Skeletal muscle tissue (tissue), 4 donors: Measurements from ENCODE around the gene CYP2D6. TPM values are rescaled to one million over a fixed set of nuclear protein-coding genes. Genes with fewer than 3 reads are reported as not detected.

Experiments
- H3K27ac ChIP-seq: one replicate; pipeline ENCODE4 v1.7.0; 2013; ENCODE audit warnings: mild to moderate bottlenecking, low read depth, low read length, inconsistent platforms
- H3K27me3 ChIP-seq, 3 donors: one replicate each; pipeline ENCODE4 v1.7.0; 2013; ENCODE audit warnings: low read length in 3 of 3; ENCODE audit not compliant: control insufficient read depth in 3 of 3, insufficient read depth in 3 of 3
- H3K36me3 ChIP-seq, 3 donors: one replicate each; pipeline ENCODE4 v1.7.0; 2013; ENCODE audit warnings: low read length in 3 of 3; ENCODE audit not compliant: control insufficient read depth in 3 of 3, insufficient read depth in 3 of 3
- H3K4me1 ChIP-seq, 3 donors: one replicate each; pipeline ENCODE4 v1.7.0; 2013; ENCODE audit warnings: low read length in 3 of 3, mild to moderate bottlenecking in 3 of 3; ENCODE audit not compliant: control insufficient read depth in 3 of 3, insufficient read depth in 3 of 3
- H3K4me3 ChIP-seq, 3 donors: one replicate each; pipeline ENCODE4 v1.7.0; 2013; ENCODE audit warnings: low read length in 3 of 3
- H3K9ac ChIP-seq, 3 donors: one replicate each; pipeline ENCODE4 v1.7.0; 2013; ENCODE audit warnings: low read length in 3 of 3, mild to moderate bottlenecking in 3 of 3, moderate library complexity in 2 of 3, low read depth in 1 of 3
- H3K9me3 ChIP-seq, 3 donors: one replicate each; pipeline ENCODE4 v1.7.0; 2013; ENCODE audit warnings: low read length in 3 of 3; ENCODE audit not compliant: control insufficient read depth in 3 of 3
- total RNA-seq: library from RNA; depleted of rRNA; stranded (reverse); fragments of >200 nt; gene quantifications from one replicate; pipeline ENCODE4 v1.2.3, GENCODE V29; 2014
- donor health status: Osteomylitis.

The CYP2D6 gene
- total RNA-seq, 1 donor from 2014 or later: not detected

GRCh38 chr22:42086051-42086450 lies 44.6 kb downstream of the CYP2D6 start:
- H3K27ac ChIP-seq: peak overlapping the region; percentile 8
- no peak overlapping the region for H3K9ac ChIP-seq
- H3K36me3 ChIP-seq: peaks cover 39 to 50% (median 44%) of the 10 kb centered on the region in 3 donors
- no peaks in the 10 kb centered on the region for H3K9me3 ChIP-seq
- no peak overlapping the region for H3K4me3 ChIP-seq
- H3K27me3 ChIP-seq: no peaks in the 10 kb centered on the region
- H3K4me1 ChIP-seq: peaks cover 18 to 45% (median 21%) of the 10 kb centered on the region in 3 donors

GRCh38 chr22:42084874-42085273 lies 45.7 kb downstream of the CYP2D6 start:
- H3K4me1 ChIP-seq: peaks cover 23 to 48% (median 26%) of the 10 kb centered on the region in 3 donors
- H3K27ac ChIP-seq: no peak overlapping the region
- no peaks in the 10 kb centered on the region for H3K9me3 ChIP-seq
- peaks cover 39 to 50% (median 44%) of the 10 kb centered on the region in 3 donors for H3K36me3 ChIP-seq
- H3K4me3 ChIP-seq: no peak overlapping the region
- H3K9ac ChIP-seq: no peak overlapping the region
- no peaks in the 10 kb centered on the region for H3K27me3 ChIP-seq

- peaks cover 33 to 50% (median 42%) of the 10 kb centered on the region in 3 donors for H3K36me3 ChIP-seq
- no peak overlapping the region for H3K27ac ChIP-seq
- H3K9ac ChIP-seq: no peak overlapping the region
- H3K4me1 ChIP-seq: peaks cover 25 to 47% (median 28%) of the 10 kb centered on the region in 3 donors
- H3K4me3 ChIP-seq: no peak overlapping the region
- no peaks in the 10 kb centered on the region for H3K9me3 ChIP-seq
- no peaks in the 10 kb centered on the region for H3K27me3 ChIP-seq
Measured at GRCh38 chr22:42083119-42083518, 47.5 kb downstream of the CYP2D6 start.

DNA sequence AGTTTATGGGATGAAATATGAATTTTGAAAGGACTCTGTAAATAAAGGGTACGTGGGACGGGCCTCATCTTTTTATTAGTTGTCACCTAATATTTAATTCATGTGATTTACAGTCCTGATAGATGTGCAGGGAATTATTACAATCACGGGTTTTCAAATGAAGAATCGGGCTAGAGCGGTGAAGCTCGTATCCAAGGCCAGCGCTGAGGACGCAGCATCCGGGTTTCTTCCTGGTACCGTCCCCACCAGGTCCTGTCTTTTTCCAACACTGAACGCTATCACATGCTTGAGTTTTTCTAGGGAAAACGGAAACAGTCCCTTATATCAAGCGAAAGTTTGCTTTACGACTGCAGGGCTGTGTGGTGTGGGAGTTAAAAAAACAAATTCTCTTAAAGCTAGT lies 50.3 kb downstream of the CYP2D6 start:
- Histone ChIP-seq H3K36me3 (peaks cover 24 to 38% (median 27%) of the 10 kb centered on the region in 3 donors), H3K4me3 (peak overlapping the region; percentile 76 to 91 (median 83)), H3K4me1 (peaks cover 29 to 44% (median 29%) of the 10 kb centered on the region in 3 donors)

DNA sequence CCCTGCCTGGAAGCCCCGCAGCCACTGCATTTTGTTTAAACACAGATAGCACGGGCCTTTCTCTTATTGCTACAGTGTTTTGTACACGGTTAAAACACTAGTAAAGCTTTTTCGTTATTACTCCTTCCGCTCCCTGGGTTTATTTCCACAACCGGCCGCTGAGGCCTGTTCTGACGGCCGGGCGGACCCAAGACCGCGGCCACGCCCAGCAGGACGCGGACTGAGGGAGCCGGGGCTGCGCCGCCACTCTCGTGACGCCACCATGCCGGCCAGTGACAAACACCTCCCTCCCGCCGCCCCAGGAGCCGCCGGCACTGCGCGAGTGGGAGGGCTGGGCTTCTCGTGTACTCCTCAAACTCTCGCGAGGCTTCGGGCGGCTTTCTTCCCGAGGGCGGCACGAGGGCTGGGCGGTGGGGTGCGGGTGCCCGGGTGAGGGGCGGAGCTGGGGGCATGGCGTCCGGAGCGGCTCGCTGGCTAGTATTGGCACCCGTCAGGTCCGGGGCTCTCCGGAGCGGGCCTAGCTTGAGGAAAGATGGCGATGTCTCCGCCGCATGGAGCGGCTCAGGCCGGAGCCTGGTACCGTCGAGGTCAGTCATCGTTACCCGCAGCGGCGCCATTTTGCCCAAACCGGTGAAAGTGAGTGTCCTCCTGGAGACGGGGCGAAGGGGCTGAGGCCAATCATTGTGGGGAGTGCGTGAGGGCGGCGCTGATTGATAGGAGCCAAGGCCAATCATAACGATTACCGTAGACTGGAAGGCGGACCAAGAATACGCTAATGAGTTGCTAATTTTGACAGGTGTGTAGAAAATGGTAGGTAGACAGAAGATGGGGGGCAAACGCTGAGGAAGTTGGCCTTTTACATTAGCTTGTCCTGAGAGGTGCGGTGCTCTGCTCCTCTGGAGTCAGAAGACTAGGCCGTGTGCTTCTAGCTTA lies 51.0 kb downstream of the CYP2D6 start, which contains the start of gene SMDT1:
SMDT1 (plus strand) TSS at position 382 of the 933 bp plus-strand sequence; CDS start at position 451, 69 bp downstream.
- peak within 1 kb of the TSS; percentile 100 for H3K27ac ChIP-seq
- no peaks in the 10 kb centered on the region for H3K27me3 ChIP-seq
- H3K9me3 ChIP-seq: no peaks in the 10 kb centered on the region
- H3K9ac ChIP-seq: peak within 1 kb of the TSS; percentile 99
- H3K4me3 ChIP-seq: peak within 1 kb of the TSS; percentile 76 to 91 (median 83)
- H3K36me3 ChIP-seq: peaks cover 17 to 34% (median 21%) of the 10 kb centered on the region in 3 donors
- H3K4me1 ChIP-seq: peaks cover 29 to 48% (median 29%) of the 10 kb centered on the region in 3 donors

More for the DNA sequence above, 50.3 kb downstream of the CYP2D6 start:
- Histone ChIP-seq H3K27me3 (no peaks in the 10 kb centered on the region), H3K9ac (peak overlapping the region; percentile 99), H3K27ac (peak overlapping the region; percentile 100), H3K9me3 (no peaks in the 10 kb centered on the region)

- peak overlapping the region; percentile 99 for H3K9ac ChIP-seq
- peaks cover 11 to 26% (median 19%) of the 10 kb centered on the region in 3 donors for H3K36me3 ChIP-seq
- H3K27me3 ChIP-seq: no peaks in the 10 kb centered on the region
- peak overlapping the region; percentile 100 for H3K27ac ChIP-seq
- peaks cover 30 to 48% (median 36%) of the 10 kb centered on the region in 3 donors for H3K4me1 ChIP-seq
- peak overlapping the region; percentile 76 to 91 (median 83) for H3K4me3 ChIP-seq
- H3K9me3 ChIP-seq: no peaks in the 10 kb centered on the region
Measured at GRCh38 chr22:42078469-42079318, 51.9 kb downstream of the CYP2D6 start.

- Histone ChIP-seq H3K9ac (peak overlapping the region in 2 of 3 donors; percentile 99), H3K9me3 (no peaks in the 10 kb centered on the region), H3K4me3 (no peak overlapping the region), H3K27ac (peak overlapping the region; percentile 100), H3K4me1 (peaks cover 30 to 47% (median 37%) of the 10 kb centered on the region in 3 donors), H3K36me3 (peaks cover 4 to 18% (median 13%) of the 10 kb centered on the region in 3 donors), H3K27me3 (no peaks in the 10 kb centered on the region)
Measured at GRCh38 chr22:42077486-42078125, 53.0 kb downstream of the CYP2D6 start.

DNA sequence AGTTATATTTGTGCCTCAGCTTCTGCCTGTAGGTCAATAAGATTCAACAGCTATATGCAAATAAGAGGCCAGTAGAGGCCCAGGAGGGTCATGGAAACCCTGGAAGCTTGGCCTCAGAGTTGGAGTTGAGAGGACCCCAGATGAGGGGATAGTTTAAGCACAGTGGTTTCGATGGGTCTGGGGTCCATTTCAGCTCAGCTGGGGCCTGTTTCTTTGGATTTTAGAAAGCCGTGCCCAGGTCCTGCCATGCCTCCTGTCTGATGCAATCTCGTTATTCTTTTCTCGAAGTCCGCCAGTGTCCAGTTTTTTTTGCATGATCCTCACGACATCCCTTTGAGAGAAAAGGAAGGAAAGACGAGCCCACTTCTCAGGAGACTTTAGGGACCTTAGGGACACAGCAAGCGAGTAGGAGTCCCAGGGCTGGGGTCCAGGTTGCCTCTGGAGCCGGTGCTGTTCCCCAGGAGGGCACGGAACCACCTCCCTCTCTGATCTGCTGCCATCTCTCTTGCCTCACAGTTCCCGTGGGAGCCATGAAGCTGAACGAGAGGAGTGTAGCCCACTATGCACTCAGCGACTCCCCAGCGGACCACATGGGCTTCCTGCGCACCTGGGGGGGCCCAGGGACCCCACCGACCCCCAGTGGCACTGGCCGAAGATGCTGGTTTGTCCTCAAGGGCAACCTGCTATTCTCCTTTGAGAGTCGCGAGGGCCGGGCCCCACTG lies 53.7 kb downstream of the CYP2D6 start:
- peaks cover 0 to 12% (median 10%) of the 10 kb centered on the region in 3 donors for H3K36me3 ChIP-seq
- no peak overlapping the region for H3K4me3 ChIP-seq
- H3K9ac ChIP-seq: no peak overlapping the region
- H3K4me1 ChIP-seq: peaks cover 30 to 42% (median 37%) of the 10 kb centered on the region in 3 donors
- no peaks in the 10 kb centered on the region for H3K9me3 ChIP-seq
- peak overlapping the region; percentile 100 for H3K27ac ChIP-seq
- no peaks in the 10 kb centered on the region for H3K27me3 ChIP-seq
